Panc1 (cell line): ENCODE measurements around the gene OR4M1.

Experiments used
- CTCF ChIP-seq: fragments of 450-650 bp; IDR thresholded peaks from 2 replicates; pipeline ENCODE4 v1.5.1; 2017; ENCODE audit warnings: mild to moderate bottlenecking
- REST ChIP-seq, 2 experiments: IDR thresholded peaks; 2 replicates each; pipeline ENCODE4 v1.6.1; 2011 to 2012; ENCODE audit warnings: low read depth in 2 of 2, control low read depth in 1 of 2, low read length in 1 of 2, mild to moderate bottlenecking in 1 of 2, moderate library complexity in 1 of 2; ENCODE audit not compliant: insufficient read depth in 1 of 2

- TF ChIP-seq CTCF (no peak), REST (IDR thresholded peaks at IDR 0.05; ENCODE audit: insufficient read depth in 1 of 2, low read depth in 2 of 2, low read length in 1 of 2) (no peak)
Measured at GRCh38 chr14:19729359-19729758, 43.9 kb upstream of the OR4M1 start.
